K562 (cell line): Measurements from ENCODE around the gene FKBP8. TPM values are rescaled to one million over a fixed set of nuclear protein-coding genes. Genes with fewer than 3 reads are reported as not detected.

Experiments
- ARHGAP35 ChIP-seq: fragments of 450-650 bp; IDR thresholded peaks from 2 replicates; pipeline ENCODE4 v1.6.1; 2018; ENCODE audit not compliant: partially characterized antibody
- CBFA2T2 ChIP-seq: fragments of 450-650 bp; conservative IDR thresholded peaks from 2 replicates; pipeline ENCODE4 v1.6.1; 2017; ENCODE audit warnings: mild to moderate bottlenecking
- CCAR2 ChIP-seq: fragments of 200-400 bp; formaldehyde crosslinking; IDR thresholded peaks from 2 replicates; pipeline ENCODE4 v1.6.1; 2017; ENCODE audit warnings: mild to moderate bottlenecking, low read depth, low read length
- EGR1 ChIP-seq: fragments of 450-650 bp; conservative IDR thresholded peaks from 2 replicates; pipeline ENCODE4 v1.6.1; 2017; ENCODE audit warnings: mild to moderate bottlenecking
- ESRRA ChIP-seq: fragments of 450-650 bp; IDR thresholded peaks from 2 replicates; pipeline ENCODE4 v1.6.1; 2014; ENCODE audit warnings: low read depth, mild to moderate bottlenecking, moderate library complexity, borderline replicate concordance
- HNRNPUL1 ChIP-seq: fragments of 200-400 bp; formaldehyde crosslinking; IDR thresholded peaks from 2 replicates; pipeline ENCODE4 v1.6.1; 2017; ENCODE audit warnings: low read length
- MAX ChIP-seq: sonication (generic); formaldehyde crosslinking; IDR thresholded peaks from 2 replicates; pipeline ENCODE4 v1.9.0; 2022; ENCODE audit warnings: mild to moderate bottlenecking, missing genetic modification reagents
- MYC ChIP-seq, 2 experiments: fragments of 250-450 bp in 1 of 2; sonication (Bioruptor Pico) in 1 of 2; IDR thresholded peaks; 2 replicates each; pipeline versions ENCODE4 v1.5.1 to v1.6.1; 2012 to 2021; ENCODE audit warnings: low read depth in 2 of 2, borderline replicate concordance in 1 of 2, improper control_type of control experiment in 1 of 2, low read length in 1 of 2, mild to moderate bottlenecking in 1 of 2, moderate library complexity in 1 of 2
- NR4A1 ChIP-seq, 2 experiments: fragments of 250-450 bp in 1 of 2; fragments of 450-650 bp in 1 of 2; sonication (Bioruptor Pico) in 1 of 2; IDR thresholded peaks; 2 replicates each; pipeline versions ENCODE4 v1.4.0 to v1.6.1; 2016 to 2020; ENCODE audit warnings: mild to moderate bottlenecking in 2 of 2, missing compliant biosample characterization in 1 of 2, missing genetic modification characterization in 1 of 2, moderate library complexity in 1 of 2
- PTBP1 ChIP-seq: fragments of 200-400 bp; formaldehyde crosslinking; IDR thresholded peaks from 2 replicates; pipeline ENCODE4 v1.6.1; 2017; ENCODE audit warnings: low read depth, low read length
- RAD51 ChIP-seq: fragments of 450-650 bp; IDR thresholded peaks from 2 replicates; pipeline ENCODE4 v1.7.1; 2016; ENCODE audit warnings: low read depth, mild to moderate bottlenecking, borderline replicate concordance
- RFX5 ChIP-seq: IDR thresholded peaks from 2 replicates; pipeline ENCODE4 v1.6.1; 2011; ENCODE audit warnings: low read depth, mild to moderate bottlenecking, improper control_type of control experiment, low read length
- SUPT5H ChIP-seq: fragments of 450-650 bp; IDR thresholded peaks from 2 replicates; pipeline ENCODE4 v1.6.1; 2016
- XRCC3 ChIP-seq: fragments of 450-650 bp; IDR thresholded peaks from 2 replicates; pipeline ENCODE4 v1.6.1; 2017; ENCODE audit warnings: mild to moderate bottlenecking, moderate library complexity
- ZKSCAN1 ChIP-seq: fragments of 150-350 bp; IDR thresholded peaks from 2 replicates; pipeline ENCODE4 v1.6.1; 2016; ENCODE audit warnings: low read depth, low read length
- ZNF217 ChIP-seq: sonication (generic); formaldehyde crosslinking; IDR thresholded peaks from 2 replicates; pipeline ENCODE4 v1.8.0; 2022; ENCODE audit warnings: mild to moderate bottlenecking, missing genetic modification reagents
- ZNF324 ChIP-seq: fragments of 250-450 bp; sonication (Bioruptor Pico); IDR thresholded peaks from 2 replicates; pipeline ENCODE4 v1.4.0; 2020; ENCODE audit warnings: mild to moderate bottlenecking
- ZNF407 ChIP-seq: fragments of 450-650 bp; IDR thresholded peaks from 2 replicates; pipeline ENCODE4 v1.6.1; 2016; ENCODE audit warnings: low read depth
- ZNF431 ChIP-seq: sonication (generic); formaldehyde crosslinking; IDR thresholded peaks from 2 replicates; pipeline ENCODE4 v1.8.0; 2022; ENCODE audit warnings: mild to moderate bottlenecking, missing genetic modification reagents
- polyA plus RNA-seq, 8 experiments: library from polyadenylated mRNA; depleted of rRNA in 4 of 8; stranded (reverse) in 5 of 8; unstranded in 3 of 8; fragments of >200 nt; fragmentation: Nextera tagmentation in 2 of 8; fragmentation: Illumina TruSeq in 1 of 8; extraction: Ambion mirVana in 2 of 8; extraction: Trizol in 1 of 8; gene quantifications; 2 replicates each; pipeline versions ENCODE4 v1.2.1 to v1.2.3, GENCODE V29; 2011 to 2014; ENCODE audit warnings: inconsistent platforms in 1 of 8, missing spikeins in 1 of 8
- total RNA-seq, 7 experiments: library from RNA; depleted of rRNA in 6 of 7; stranded (reverse); fragments of >200 nt in 6 of 7; fragmentation: Illumina TruSeq in 2 of 7; extraction: Trizol in 2 of 7; gene quantifications; 2 replicates each; pipeline versions ENCODE4 v1.2.1 to v1.2.3, GENCODE V29; 2011 to 2021; ENCODE audit warnings: low replicate concordance in 1 of 7

FKBP8 gene
- total and polyA plus RNA-seq, 9 of the 15 experiments (the other 6 are each of a cell fraction or from before 2014, with no cell fraction given) = 0.46 to 236 (median 104) TPM

GRCh38 chr19:18589380-18590272 lies 46.3 kb upstream of the FKBP8 start (continued):
- TF ChIP-seq ZNF407 (no peak), ZNF431 (CRISPR knock-in tag) (peak; percentile 80; the same call in 1 of the 2 replicates), SUPT5H (no peak), NR4A1 (CRISPR knock-in tag; IDR thresholded peaks at IDR 0.05) (no peak), NR4A1 (tag; IDR thresholded peaks at IDR 0.05) (peak; percentile 71; the same call in 1 of the 2 replicates), PTBP1 (no peak), ARHGAP35 (no peak), HNRNPUL1 (no peak), XRCC3 (no peak), CCAR2 (no peak), ZKSCAN1 (no peak), ZNF324 (CRISPR knock-in tag) (no peak), CBFA2T2 (no peak), RAD51 (peak; percentile 34; the same call in 1 of the 2 replicates), EGR1 (no peak), MYC (IDR thresholded peaks at IDR 0.05; ENCODE audit: low read depth, low read length) (peak; percentile 97), MYC (CRISPR knock-in tag; IDR thresholded peaks at IDR 0.05; ENCODE audit: borderline replicate concordance, low read depth) (peak; percentile 63; the same call in 1 of the 2 replicates), RFX5 (no peak), MAX (CRISPR knock-in tag) (peak; percentile 100), ESRRA (no peak), ZNF217 (CRISPR knock-in tag) (no peak)
